ENCODE measurements around the gene UNC5B. TPM values are rescaled to one million over a fixed set of nuclear protein-coding genes. Genes with fewer than 3 reads are reported as not detected.

The UNC5B gene
- total RNA-seq, 1 experiment from 2014 or later, result 22.0 TPM

DNA sequence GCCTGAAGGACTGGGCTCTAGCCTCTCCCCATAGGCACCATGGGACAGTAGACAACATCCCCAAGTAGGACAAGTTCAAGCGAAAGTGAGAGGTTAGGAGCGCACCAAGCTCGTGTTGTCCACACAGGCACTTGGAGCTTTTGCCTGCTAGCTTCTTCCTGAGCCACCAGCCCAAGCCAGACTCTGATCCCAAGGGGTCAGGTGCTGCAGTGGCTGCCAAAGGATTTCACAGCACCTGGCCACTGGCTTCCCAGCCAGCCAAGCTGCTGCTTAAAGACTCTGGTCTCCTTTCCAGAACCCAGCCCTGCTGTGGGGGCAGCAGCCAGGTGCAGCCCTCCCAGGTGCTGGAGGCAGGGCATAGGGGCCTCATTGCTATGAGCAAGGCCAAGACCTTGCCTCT, 33.0 kb upstream of the UNC5B start (continued):
- TF ChIP-seq, protein P1, sequence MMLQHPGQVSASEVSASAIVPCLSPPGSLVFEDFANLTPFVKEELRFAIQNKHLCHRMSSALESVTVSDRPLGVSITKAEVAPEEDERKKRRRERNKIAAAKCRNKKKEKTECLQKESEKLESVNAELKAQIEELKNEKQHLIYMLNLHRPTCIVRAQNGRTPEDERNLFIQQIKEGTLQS (IDR thresholded peaks at IDR 0.05), result no peak
- TF ChIP-seq EGR1 (IDR thresholded peaks at IDR 0.05; ENCODE audit: low read depth) (no peak), POLR2AphosphoS5 (IDR thresholded peaks at IDR 0.05; ENCODE audit: low read depth, low read length) (no peak), EZH2phosphoT487 (IDR thresholded peaks at IDR 0.05; ENCODE audit: borderline replicate concordance) (no peak), CBX3 (IDR thresholded peaks at IDR 0.05; ENCODE audit: low read depth) (no peak), SP1 (IDR thresholded peaks at IDR 0.05; ENCODE audit: low read depth) (no peak), CEBPB (IDR thresholded peaks at IDR 0.05; ENCODE audit: low read depth) (no peak)

DNA sequence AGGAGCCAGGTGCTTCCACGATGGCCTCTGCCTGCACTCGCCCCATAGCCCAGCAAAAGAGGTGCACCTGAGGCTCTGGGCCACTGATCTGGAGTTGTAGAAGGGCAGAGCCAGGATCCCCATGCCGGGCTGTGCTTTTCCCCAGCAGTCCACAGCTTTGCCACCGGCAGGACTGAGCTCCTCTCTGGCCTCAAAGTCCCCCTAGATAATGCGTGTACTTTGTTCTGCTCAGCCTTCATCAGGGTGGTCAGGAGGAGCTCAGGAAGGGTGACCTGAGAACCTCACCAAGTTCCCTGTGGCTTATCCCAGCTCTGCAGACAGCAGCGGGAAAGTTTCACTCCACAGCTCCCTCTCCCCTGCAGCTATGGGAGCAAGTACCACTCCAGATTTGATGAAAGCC, 27.9 kb upstream of the UNC5B start:
- Histone ChIP-seq H3K9ac (ENCODE audit: low read length) (no peak overlapping the region), H3K79me2 (ENCODE audit: insufficient read depth, low read length) (no peaks in the 10 kb centered on the region), H2AFZ (ENCODE audit: low read depth, low read length, poor library complexity, severe bottlenecking) (no peak overlapping the region), H3K9me3 (ENCODE audit: control insufficient read depth in 1 of 2, insufficient read depth in 1 of 2, low read depth in 1 of 2, low read length in 2 of 2) (no peaks in the 10 kb centered on the region), H3K4me3 (replicated peaks in 1 of 2; ENCODE audit: low read depth in 1 of 2, low read length in 2 of 2) (no peak overlapping the region), H3K4me2 (ENCODE audit: low read length) (no peak overlapping the region), H3K4me1 (ENCODE audit: control insufficient read depth in 1 of 2, insufficient read depth in 2 of 2, low read length in 2 of 2) (no peaks in the 10 kb centered on the region), H3K9me2 (ENCODE audit: insufficient read depth) (no peaks in the 10 kb centered on the region), H3K36me3 (ENCODE audit: control insufficient read depth in 1 of 2, insufficient read depth in 2 of 2, low read length in 2 of 2) (no peaks in the 10 kb centered on the region), H3K27ac (ENCODE audit: low read depth, low read length) (no peak overlapping the region), H4K20me1 (ENCODE audit: insufficient read depth) (no peaks in the 10 kb centered on the region), H3K27me3 (ENCODE audit: insufficient read depth, low read length) (no peaks in the 10 kb centered on the region)
- no peak for TF ChIP-seq TCF7L2 (IDR thresholded peaks at IDR 0.05; ENCODE audit: borderline replicate concordance, extremely low read depth, insufficient read depth, insufficient read length)
- TF ChIP-seq EGR1 (IDR thresholded peaks at IDR 0.05; ENCODE audit: low read depth), result no peak
- no peak for TF ChIP-seq ELF1 (IDR thresholded peaks at IDR 0.05; ENCODE audit: borderline replicate concordance, low read depth)
- no peak for TF ChIP-seq EZH2 (IDR thresholded peaks at IDR 0.05)
- no peak for TF ChIP-seq CBX3 (IDR thresholded peaks at IDR 0.05; ENCODE audit: low read depth)
- intact Hi-C loops (cut with micrococcal nuclease), result no loop called here
- CTCF ChIA-PET, result no interaction called here
- ATAC-seq (no peak), DNase-seq (ENCODE audit: low read depth, low spot score) (no peak)
- no TSS peak for BruUV-seq (replicated peaks)
- POLR2A ChIA-PET, result no interaction called here
- RAD21 ChIA-PET (ENCODE audit: low non-redundant PET in 1 of 2, low total read pairs in 2 of 2, uncharacterized antibody in 2 of 2, unreplicated experiment in 2 of 2), result no interaction called here

DNA sequence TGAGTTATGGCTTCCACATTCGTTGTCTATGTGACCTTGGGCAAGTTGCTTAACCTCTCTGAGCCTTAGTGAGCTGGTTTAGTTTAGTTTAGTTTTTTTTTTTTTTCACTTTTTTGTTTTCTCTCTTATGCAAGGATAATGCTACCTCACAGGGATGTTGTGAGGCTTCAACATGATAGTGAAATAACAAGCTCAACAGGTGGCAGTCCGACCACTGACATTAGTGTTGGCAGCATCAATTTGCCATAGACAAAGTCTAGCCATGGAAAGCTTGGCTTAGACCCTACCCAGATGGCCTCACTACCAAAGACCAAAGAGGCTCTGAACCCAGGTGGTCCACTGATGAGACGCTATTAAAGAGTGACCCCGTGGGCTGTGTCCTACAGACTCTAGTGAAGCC, 27.2 kb upstream of the UNC5B start:
- Histone ChIP-seq H3K36me3 (ENCODE audit: control insufficient read depth in 1 of 2, insufficient read depth in 2 of 2, low read length in 2 of 2) (no peaks in the 10 kb centered on the region), H3K27ac (ENCODE audit: low read depth, low read length) (no peak overlapping the region), H3K9ac (ENCODE audit: low read length) (no peak overlapping the region), H3K79me2 (ENCODE audit: insufficient read depth, low read length) (no peaks in the 10 kb centered on the region), H2AFZ (ENCODE audit: low read depth, low read length, poor library complexity, severe bottlenecking) (no peak overlapping the region), H3K9me3 (ENCODE audit: control insufficient read depth in 1 of 2, insufficient read depth in 1 of 2, low read depth in 1 of 2, low read length in 2 of 2) (no peaks in the 10 kb centered on the region), H3K4me2 (ENCODE audit: low read length) (no peak overlapping the region), H4K20me1 (ENCODE audit: insufficient read depth) (no peaks in the 10 kb centered on the region), H3K9me2 (ENCODE audit: insufficient read depth) (no peaks in the 10 kb centered on the region), H3K4me3 (replicated peaks in 1 of 2; ENCODE audit: low read depth in 1 of 2, low read length in 2 of 2) (no peak overlapping the region), H3K27me3 (ENCODE audit: insufficient read depth, low read length) (no peaks in the 10 kb centered on the region), H3K4me1 (ENCODE audit: control insufficient read depth in 1 of 2, insufficient read depth in 2 of 2, low read length in 2 of 2) (no peaks in the 10 kb centered on the region)
- TF ChIP-seq RAD21 (IDR thresholded peaks at IDR 0.05; ENCODE audit: low read depth) (no peak), POLR2AphosphoS5 (IDR thresholded peaks at IDR 0.05; ENCODE audit: low read depth, low read length) (no peak), TCF7L2 (IDR thresholded peaks at IDR 0.05; ENCODE audit: borderline replicate concordance, extremely low read depth, insufficient read depth, insufficient read length) (no peak), SRF (IDR thresholded peaks at IDR 0.05; ENCODE audit: low read depth) (no peak), CEBPB (IDR thresholded peaks at IDR 0.05; ENCODE audit: low read depth) (no peak), EZH2 (IDR thresholded peaks at IDR 0.05) (no peak), JUND (IDR thresholded peaks at IDR 0.05) (no peak), ELF1 (IDR thresholded peaks at IDR 0.05; ENCODE audit: borderline replicate concordance, low read depth) (no peak), ZNF274 (IDR thresholded peaks at IDR 0.05; ENCODE audit: low read depth, low read length) (no peak), ZFX (IDR thresholded peaks at IDR 0.05) (no peak)
- TF ChIP-seq, protein P2, sequence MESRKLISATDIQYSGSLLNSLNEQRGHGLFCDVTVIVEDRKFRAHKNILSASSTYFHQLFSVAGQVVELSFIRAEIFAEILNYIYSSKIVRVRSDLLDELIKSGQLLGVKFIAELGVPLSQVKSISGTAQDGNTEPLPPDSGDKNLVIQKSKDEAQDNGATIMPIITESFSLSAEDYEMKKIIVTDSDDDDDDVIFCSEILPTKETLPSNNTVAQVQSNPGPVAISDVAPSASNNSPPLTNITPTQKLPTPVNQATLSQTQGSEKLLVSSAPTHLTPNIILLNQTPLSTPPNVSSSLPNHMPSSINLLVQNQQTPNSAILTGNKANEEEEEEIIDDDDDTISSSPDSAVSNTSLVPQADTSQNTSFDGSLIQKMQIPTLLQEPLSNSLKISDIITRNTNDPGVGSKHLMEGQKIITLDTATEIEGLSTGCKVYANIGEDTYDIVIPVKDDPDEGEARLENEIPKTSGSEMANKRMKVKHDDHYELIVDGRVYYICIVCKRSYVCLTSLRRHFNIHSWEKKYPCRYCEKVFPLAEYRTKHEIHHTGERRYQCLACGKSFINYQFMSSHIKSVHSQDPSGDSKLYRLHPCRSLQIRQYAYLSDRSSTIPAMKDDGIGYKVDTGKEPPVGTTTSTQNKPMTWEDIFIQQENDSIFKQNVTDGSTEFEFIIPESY (IDR thresholded peaks at IDR 0.05; ENCODE audit: extremely low read depth, insufficient replicate concordance, low read length), result no peak
- TF ChIP-seq, protein P3, sequence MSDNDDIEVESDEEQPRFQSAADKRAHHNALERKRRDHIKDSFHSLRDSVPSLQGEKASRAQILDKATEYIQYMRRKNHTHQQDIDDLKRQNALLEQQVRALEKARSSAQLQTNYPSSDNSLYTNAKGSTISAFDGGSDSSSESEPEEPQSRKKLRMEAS (IDR thresholded peaks at IDR 0.05), result no peak
- intact Hi-C loops (cut with micrococcal nuclease), result no loop called here
- ChIA-PET CTCF (no interaction called here), RAD21 (ENCODE audit: low non-redundant PET in 1 of 2, low total read pairs in 2 of 2, uncharacterized antibody in 2 of 2, unreplicated experiment in 2 of 2) (no interaction called here), POLR2A (no interaction called here)
- no peak for DNase-seq (ENCODE audit: low read depth, low spot score)
- ATAC-seq, result no peak
- no TSS peak for BruUV-seq (replicated peaks)

Measured in HCT116 (cell line).